HK-2 (cell line): Measurements from ENCODE around the gene PBLD.
"Not testable (repeated sequence)": the region's sequence is repeated elsewhere in the genome, so short reads cannot be mapped to it uniquely, and the experiment has no call there.

ENCODE experiments used
- DNase-seq: peaks from one replicate; pipeline ENCODE4 v3.0.0-alpha.2; 2018; ENCODE audit not compliant: unreplicated experiment

The PBLD gene

DNA sequence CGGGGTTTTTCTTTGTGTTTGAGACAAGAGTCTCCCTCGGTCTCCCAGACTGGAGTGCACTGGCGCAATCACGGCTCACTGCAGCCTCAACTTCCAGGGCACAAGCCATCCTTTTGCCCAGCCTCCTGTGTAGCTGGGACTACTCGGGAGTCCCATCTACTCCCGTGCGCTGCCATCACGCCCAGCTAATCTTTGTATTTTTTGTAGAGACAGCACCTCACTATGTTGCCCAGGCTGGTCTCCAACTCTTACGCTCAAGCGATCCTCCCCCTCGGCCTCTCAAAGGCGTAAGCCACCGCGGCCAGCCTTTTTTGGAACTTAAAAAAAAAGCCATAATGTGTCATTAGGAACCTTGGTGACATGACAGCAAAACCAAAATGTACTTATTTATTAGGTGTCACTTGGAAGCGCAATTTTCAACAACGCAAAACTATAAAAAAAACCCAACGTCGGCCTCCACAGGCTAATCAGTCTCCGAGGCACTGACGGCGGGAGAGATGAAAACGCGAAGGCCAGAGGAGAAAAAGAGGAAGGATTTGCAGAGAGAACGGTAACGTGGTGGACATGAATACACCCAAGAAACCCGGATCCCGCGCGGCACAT is 1.8 kb downstream of the PBLD start:
- peak; percentile 40 for DNase-seq

DNA sequence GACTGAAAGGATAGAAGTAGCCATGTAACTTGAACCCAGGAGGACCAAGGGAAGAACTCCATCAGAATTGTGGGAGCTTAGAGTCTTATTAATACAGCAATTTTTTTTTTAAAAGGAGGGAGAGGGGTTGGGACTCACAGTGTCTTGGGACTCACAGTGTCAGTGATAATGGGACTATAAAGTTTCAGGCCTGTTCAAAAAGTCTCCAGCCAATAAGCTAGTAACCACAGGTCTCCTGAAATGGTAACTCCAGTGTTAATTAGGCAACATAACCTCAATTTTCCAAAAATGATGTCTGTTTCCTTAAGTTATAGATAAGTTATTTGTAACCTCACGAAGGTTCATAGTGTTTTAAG is 3.2 kb downstream of the PBLD start:
- no peak for DNase-seq

DNA sequence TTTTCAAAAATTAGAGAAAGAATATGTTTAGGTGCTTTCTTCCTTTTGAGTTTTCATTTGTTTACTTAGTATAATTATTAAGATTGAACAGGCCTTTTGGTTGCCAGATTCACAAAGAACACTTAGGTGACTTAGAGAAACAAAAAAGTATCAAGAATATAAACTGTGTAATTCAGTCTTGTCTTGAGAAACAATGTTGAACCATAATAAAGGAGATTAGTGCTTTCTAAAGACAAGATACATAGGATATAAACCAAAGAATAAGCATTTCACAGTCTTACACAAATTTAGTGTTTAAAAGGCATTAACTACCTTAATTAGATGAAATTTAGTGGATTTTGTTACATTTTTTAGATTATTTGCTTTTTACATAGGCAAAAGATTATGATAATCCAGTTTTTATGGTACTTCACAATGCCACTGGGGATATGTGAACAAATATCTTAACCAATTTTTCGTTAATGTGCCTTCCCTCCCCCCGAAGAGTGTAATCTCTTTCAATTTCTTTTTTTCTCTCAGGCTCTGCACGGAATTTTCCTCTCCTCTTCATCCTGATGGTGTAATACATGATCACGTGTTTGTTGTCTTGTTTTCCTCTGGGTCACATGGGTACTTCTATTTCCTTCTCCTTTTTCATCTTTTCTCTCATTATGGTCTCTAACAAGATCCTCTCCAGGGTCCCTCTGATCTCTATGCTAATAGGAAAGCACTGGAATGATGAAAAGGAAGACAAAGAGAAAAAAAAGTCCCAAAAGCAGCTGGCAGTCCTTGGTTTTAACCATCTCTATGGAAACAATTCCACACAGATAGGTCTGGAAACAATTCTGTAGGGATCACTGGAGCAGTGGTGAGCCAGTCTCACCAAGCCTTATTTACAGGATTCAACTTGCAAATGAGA is 4.6 kb downstream of the PBLD start:
- DNase-seq: no peak

DNA sequence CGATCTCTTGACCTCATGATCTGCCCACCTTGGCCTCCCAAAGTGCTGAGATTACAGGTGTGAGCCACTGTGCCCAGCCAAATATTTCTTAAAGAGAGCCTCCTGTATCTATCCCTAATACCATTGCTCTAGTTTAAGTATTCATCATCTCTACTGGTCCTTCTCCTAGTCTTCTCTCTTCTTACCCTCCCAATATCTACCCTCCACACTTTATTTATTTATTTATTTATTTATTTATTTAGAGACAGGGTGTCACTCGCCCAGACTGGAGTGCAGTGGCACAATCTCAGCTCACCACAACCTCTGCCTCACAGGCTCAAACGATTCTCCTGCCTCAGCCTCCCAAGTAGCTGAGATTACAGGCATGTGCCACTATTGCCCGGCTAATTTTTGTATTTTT is 8.3 kb downstream of the PBLD start:
- DNase-seq: not testable (repeated sequence)

DNA sequence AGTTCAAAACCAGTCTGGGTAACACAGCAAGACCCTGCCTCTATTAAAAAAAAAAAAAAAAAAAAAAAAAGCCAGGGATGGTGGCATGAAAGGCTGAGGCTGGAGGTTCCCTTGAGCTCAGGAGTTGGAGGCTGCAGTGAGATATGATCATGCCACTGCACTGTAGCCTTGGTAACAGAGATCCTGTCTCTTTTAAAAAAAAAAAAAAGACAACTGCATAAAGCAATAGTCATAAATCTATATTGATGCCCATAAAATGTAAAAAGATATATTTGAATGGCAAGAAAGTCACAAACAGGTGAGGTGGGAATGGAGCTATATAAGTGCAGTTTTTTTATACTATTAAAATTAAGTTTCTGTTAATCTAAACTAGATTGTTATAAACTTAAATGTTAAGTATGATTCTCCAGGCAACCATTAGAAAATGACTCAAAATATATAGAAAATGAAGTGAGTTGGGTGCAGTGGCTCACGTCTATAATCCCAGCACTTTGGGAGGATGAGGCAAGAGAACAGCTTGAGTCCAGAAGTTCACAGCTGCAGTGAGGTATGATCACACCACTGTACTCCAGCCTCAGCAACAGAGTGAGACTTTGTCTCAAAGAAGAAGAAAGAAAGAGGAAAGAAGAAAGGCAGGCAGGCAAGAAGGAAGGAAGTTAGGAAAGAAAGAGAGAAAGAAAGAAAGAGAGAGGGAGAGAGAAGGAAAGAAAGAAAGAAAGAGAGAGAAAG is 14.2 kb downstream of the PBLD start:
- DNase-seq: no peak

DNA sequence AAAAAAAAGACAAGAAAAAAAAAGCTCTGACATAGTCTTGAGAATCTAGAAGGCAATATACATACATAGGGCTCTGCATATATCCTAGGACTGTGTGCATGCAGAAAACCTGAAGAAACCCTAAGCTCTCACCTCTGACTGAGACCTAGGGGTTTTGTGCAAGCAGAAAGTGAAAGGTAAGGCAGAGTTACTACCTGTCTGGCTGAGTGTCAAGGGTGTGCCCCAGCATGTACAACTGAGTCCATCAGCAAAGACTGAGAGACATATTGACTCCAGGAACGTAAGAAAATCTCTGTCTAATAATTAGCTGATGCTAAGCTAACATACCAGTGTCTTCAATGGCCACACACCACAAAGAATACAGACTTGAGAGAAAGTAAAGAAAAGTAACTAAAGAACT is 17.1 kb downstream of the PBLD start:
- DNase-seq: no peak

DNA sequence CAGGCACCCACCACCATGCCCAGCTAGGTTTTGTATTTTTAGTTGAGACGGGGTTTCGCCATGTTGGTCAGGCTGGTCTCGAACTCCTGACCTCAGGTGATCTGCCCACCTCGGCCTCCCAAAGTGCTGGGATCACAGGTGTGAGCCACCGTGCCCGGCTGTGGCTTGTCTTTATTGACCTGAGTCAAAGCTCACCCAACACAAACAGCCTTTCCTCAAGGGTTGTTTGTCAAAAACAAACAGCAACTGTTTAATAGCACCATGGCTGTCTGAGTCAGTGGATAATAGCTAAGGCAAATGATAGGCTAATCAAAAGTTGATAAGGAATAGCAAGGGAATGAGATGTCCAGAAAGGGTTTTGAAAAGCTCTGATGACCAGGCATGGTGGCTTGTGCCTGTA is 17.8 kb downstream of the PBLD start:
- not testable (repeated sequence) for DNase-seq

DNA sequence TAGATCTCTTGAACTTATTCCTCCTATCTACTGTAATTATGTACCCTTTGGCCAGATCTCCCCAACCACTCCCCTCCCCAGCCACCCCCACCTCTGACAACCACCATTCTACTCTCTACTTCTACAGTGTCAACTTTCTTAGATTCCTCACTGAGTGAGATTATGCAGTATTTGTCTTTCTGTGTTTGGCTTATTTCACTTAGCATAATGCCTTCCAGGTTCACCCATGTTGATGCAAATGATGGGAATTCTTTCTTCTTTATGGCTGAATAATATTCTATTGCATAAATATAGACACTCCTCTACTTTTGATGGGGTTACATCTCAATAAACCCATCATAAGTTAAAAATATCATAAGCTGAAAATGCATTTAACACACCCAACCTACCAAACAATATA is 22.2 kb downstream of the PBLD start:
- DNase-seq: no peak

DNA sequence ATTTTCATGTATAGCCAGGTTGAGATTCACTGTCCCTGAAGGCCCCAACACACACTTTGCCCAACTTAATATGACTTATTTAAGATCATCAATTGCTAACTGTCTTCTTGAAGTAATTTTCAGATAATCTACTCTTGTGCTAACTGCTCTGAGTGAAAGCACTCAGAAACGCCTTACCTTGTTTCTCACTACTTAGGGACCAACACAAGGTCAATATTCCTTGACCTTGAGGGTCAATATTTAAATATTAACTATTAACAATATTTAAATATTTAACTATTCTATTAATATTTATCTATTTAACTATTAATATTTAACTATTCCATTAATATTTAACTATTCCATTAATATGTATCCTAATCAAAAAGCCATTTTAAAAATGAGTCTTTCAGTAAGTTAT is 26.9 kb downstream of the PBLD start:
- DNase-seq: no peak

DNA sequence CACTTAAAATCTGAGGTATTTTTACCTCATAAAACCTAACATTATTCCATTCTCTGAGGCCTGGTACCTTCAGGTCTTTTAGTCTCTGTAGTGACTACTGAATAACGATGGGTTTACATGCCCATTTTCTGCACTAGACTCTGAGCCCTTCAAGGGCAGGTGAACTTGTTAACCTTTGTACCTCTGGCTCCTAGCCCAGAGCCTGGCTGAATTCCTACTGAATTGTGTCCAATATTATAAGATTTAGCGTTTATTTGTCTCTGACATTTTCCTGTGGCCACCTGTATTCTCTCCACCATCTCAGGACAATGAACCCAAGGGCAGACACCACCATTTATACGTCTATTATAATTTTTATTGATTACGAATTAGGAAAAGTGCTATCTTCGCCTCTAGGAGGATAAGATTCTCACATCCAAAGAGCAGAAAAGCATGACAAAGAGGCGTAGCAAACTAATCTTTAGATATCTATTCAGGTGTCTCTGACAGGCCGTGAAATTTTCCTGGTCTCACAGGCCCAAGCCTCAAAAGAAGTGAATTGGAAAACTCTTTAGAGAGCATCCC is 28.8 kb downstream of the PBLD start:
- DNase-seq: no peak

DNA sequence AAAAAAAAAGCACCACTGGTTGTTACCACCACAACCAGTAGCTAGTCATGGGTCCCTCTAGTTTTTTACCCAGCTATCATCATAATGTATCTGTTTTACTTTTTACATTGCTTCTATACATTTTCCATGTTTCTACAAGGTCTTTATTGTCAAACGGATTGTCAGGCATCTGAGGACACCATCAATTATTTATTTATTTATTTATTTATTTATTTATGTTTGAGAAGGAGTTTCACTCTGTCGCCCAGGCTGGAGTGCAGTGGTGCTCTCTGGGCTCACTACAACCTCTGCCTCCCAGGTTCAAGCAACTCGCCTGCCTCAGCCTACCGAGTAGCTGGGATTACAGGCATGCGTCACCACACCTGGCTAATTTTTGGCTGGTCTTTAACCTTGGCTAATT is 29.9 kb downstream of the PBLD start:
- DNase-seq: no peak

DNA sequence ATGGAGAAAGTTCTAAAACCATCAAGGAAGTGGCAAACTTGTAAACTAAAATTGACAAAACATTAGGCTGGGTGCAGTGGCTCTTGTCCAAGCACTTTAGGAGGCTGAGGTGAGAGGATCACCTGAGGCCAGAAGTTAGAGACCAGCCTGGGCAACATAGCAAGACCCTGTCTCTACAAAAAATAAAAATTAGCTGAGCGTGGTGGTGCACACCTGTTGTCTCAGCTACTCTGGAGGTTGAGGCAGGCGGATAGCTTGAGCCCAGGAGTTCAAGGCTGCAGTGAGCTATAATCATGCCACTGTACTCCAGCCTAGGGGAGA is 30.3 kb downstream of the PBLD start:
- DNase-seq: no peak

DNA sequence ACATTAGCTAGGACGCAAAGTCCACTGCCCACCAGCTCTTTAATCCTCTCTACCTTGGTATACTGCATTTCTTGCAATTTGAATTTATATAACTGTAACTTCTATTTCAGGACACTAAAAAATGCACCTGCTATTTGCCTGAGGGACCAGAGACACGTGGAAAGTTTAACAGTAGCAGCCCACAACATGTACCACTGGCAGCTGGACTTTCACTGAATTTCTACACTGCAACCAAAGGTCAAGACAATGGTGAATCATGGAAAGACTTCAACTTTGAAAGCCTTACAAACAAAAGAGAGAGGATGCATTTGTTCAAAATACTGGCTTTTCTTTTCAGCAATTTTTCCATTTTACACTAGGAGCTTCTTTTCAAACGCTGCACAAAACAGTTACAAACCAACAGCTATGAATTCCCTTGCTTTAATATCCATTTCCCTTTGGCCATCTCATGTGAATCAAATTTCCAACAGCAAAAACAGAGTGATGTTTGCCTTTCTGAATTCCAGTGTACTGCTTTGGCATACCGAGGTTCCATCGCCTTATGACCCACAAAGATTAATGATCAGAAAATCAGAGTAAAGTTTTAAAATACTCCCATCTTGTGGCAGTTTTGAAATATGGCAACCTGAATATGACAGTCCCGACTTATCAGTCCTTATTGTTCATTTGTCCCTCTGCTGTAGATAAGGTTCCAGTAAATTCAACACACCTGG is 30.8 kb downstream of the PBLD start:
- DNase-seq: no peak

DNA sequence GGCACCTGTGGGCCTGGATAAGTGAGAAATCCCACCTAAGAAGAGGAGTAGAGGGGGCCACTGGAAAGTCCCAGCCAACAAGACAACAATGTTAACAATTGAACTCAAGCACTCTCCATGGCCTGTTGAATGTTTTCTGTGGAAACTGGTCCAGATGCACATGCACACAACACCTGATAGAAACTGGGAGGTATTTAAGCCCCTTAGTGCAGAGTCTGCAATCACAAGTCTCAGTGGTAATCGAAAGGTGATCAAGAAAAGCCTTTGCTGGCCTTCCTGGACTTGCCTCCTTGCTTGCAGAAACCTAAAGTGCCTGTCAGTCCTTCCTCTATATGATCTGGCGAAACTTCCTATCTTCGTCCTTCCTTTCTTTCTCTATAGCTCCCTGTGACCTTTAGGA is 31.4 kb downstream of the PBLD start:
- DNase-seq: no peak

DNA sequence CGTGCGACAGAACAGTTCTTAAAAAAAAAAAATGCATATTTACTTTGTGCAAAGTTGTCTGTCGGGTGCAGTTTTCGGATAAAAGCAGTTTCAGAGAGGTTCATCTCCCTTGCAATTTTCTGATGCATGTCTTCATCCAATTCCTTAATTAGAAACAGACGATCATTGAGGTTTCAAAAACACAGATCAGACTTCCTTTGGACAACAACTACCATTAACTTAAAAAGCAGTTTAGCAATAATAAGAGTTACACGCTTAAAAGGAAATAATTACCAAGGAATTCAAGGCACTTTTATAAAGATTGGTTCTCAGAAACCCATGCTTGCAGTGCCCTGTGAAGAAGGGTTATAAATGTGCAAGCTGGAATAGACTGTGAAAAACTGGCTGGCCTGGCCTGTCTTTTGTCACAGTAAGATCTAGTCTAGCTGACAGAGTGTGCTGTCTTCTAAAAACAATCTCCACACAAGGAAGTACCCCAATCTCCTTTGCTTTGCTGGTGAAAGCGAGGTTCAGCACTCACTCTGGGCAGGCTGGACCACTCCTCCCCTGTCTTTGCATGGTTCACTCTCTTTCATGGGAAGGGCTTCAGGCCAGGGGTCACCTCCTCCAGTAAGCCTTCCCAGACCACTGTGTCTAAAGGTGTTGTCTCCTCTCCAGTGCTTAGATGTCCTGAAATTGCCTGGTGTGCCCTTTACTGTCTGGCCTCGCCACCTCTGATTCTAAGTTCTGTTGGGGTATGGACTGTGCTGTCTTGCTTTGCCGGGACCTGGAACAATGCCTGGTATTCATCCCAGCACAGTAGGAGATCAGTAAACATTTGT is 35.7 kb downstream of the PBLD start:
- DNase-seq: no peak

DNA sequence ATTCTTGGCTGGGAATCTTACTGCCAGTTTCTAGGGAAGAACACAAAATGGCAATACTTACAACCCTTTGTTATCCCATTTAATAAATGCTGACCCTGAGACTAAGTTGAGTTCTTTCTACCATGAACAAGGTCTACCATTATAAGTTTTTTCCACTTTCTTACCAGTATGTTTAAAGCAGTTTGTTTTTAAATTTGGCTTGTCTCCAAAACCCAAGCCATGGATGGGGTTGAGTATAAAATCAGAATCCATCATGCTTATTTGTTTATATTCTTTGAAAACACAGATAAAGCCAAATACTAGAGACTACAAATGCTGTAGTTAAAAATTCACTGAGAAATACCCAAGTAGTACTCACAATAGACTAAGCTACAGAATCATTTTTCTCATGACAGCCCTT is 42.0 kb downstream of the PBLD start:
- DNase-seq: no peak

DNA sequence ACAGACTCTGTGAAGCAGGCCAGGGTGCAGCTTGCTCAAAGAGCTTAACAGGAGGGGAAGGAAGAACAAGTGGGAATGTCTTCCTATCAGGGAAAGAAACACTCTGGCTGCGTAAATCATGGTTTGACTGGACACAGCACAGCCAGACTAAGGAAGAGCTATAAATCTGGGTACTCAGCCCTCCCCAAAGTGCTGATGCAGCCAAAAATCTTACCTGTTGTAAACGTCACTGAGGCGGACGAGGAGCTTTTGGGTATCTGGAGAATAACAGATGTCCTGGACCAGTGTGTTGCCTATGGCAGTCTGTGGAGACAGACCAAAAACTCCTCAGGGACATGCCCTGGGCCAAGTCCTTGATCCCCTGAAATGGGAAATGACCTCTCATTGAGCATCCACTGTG is 44.0 kb downstream of the PBLD start:
- no peak for DNase-seq

DNA sequence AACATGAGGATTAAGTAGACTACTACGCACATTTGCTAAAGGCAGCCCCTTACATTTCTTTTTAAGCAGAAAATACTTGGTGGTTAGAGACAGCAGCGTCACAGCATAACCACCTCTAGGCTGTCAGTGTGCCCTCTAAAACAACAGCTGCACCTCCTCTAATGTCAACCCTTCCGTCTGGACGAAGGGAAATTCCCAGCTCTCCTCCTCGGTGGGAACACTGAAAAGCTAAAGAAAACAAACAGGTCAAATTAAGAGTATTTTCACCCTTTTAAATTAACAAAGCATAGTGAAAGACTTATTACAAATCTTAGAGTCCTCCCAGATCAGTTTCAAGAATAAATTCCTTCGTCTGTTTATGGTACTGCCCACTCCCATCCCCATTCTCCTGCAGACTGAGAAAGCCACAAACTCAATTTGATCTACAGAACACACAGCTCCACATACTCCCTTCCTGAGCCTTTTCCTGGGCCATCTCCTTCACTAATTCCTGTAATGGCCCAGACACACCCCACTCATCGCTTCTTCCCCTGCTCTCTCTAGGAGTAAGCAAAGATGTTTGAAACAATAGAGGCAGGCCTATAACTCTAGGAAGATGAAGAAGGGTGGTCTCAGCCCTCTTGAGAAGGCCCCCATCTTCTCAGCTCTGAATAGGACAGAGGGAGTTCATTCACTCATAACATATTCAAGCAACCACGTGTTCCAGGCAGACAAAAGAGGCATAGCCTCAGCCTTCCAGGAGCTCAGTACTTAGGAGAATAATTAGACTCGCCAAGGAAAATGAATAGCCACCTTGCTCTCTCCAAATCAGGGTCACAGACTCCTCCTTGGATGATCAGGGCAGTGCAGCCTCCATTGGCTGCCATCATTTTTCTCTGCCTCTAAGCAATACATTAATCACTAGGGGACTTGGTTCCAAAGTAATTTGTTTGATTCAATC is 48.4 kb downstream of the PBLD start:
- DNase-seq: no peak

DNA sequence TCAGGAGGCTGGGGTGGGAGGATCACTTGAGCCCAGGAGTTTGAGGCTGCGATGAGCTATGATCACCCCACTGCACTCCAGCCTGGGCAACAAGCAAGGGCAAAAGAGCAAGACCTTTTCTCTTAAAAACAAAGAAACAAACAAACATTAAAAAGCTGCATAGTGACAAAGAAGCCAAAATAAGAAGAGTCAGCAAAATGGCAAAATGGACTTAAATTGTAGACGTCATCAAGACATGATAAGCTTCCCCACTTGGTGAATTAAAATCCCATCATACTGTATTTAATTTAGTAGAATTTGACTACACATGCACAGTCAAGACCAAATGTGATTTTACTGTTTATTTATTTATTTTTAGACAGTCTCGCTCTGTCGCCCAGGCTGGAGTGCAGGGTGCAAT is 52.0 kb downstream of the PBLD start:
- no peak for DNase-seq
